SIG-M5 treated with dmso at 0.1 percent for 504 hours (cell line): ENCODE measurements around the gene KIF26B.
"Not testable (repeated sequence)": the region's sequence is repeated elsewhere in the genome, so short reads cannot be mapped to it uniquely, and the experiment has no call there.

Experiments
- DNase-seq: peaks from one replicate; lab custom pipeline; 2025; ENCODE audit not compliant: unreplicated experiment; lab: John Stamatoyannopoulos, UW

Gene KIF26B

DNA sequence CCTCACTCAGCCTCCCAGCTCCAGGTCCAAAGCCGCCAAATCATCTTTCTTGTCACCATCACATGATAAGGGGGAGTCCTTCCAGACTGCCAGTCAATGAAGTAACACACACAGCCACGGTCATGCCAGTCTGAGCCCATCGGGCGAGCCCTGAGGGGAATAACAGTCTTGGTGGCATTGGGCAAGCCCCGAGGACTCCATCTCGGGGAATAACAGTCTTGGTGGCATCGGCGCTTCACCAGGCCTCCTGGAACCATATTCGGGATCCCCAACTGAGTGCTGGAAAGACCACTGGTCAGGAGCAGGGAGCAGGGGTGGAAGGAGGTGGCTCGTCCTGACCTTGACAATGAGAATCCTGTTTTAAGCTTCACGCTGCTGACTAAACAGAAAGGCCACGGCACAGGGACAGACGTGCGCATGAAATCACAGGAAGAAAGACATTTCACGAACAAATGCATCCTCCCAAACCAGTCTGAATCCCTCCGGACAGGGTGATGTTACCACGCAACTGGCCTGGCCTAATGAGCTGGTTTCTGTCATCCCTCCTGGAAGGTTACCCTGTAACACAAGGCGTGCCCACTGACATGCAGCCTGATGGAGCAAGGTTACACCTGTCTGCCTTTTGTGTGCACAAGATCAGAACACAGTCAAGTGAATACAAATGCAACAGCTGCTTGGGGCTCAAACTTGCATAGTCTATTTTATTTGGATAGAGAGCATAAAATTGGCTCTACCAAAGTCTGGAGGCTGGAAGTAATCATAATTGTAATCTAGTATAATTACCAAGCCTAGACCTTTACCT, 517.4 kb downstream of the KIF26B start:
- DNase-seq = no peak

DNA sequence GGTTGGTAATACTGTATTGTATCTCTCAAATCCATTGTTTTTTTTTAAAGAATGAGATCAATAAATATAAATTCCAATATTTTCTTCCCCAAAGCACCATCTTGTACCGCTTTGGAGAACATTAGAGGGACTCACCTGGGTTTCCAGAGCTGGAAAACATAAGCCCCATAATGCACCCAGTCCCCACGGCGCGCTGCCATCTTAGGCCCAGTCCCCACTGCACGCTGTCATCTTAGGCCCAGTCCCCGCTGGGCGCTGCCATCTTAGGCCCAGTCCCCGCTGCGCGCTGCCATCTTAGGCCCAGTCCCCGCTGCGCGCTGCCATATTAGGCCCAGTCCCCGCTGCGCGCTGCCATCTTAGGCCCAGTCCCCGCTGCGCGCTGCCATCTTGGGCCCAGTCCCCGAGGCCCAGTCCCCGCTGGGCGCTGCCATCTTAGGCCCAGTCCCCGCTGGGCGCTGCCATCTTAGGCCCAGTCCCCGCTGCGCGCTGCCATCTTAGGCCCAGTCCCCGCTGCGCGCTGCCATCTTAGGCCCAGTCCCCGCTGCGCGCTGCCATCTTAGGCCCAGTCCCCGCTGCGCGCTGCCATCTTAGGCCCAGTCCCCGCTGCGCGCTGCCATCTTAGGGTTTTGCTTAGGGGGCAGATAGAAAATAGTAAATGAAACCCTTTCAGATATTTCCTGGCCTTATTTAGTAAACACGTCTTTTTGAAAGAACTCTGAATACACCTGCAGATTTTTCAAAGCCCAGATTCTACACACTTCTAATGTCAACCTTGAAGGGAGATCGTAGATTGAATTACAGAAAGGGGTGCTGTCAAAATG, 518.3 kb downstream of the KIF26B start:
- not testable (repeated sequence) for DNase-seq

DNA sequence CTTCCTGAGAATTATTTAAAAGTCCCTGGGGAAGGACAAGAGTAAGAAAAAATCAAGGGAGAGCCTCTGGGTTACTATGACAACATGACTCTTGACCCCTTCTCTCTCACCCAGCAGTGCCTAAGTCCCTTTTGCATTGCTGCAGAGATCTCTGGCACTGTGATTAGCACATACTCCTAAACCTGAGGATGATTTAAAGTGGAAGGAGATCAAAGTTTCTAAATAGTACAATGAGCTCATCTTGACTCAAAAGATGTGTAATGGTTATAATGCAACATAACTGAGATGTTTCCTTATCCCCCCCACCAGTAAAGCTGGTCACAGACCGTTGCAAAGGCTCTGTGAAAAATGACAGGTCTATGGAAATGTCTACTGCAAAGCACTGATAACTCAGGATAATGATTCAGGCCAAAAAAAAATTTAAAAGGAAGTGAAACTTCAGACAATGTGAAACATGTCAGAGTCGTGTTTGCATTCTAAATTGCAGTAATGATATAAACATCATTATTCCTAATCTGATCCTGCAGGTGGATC, 519.2 kb downstream of the KIF26B start:
- DNase-seq = peak; percentile 61

DNA sequence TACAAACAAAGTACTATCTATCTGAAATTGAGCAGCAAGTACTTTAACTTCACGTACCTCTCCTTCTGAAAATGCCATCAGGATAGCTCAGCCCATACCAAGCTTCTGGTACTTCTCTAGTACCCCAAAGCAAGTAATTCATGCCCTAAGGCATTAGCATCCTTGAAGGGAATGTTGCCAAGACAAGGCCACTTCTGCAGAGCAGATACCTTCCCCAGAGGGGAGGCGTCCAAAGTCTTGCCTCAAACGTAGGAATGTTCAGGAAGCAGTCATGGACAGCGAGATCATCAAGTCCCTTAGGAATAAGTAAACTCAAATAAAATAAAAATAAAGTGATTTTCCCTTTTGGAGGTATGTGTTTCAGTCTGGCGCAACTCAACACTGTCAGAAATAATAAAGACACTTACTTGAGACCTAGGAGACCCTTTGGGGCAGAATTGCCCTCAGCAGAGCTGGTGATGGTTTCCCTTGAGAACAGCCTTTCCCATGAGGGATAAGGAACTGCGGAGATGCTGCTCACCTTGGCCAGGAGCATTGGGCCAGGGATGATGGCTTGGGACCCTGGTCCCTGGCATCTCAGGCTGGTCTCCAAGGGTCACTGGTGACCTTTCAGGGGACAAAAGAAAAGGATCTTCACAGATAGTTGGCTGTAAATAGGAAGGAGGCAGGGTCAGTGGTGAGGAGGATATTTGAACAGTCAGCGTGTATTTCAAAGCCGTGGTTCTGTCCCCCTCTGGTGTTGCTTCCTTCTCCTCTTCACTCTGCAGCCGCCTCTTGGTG, 522.9 kb downstream of the KIF26B start:
- DNase-seq = no peak

DNA sequence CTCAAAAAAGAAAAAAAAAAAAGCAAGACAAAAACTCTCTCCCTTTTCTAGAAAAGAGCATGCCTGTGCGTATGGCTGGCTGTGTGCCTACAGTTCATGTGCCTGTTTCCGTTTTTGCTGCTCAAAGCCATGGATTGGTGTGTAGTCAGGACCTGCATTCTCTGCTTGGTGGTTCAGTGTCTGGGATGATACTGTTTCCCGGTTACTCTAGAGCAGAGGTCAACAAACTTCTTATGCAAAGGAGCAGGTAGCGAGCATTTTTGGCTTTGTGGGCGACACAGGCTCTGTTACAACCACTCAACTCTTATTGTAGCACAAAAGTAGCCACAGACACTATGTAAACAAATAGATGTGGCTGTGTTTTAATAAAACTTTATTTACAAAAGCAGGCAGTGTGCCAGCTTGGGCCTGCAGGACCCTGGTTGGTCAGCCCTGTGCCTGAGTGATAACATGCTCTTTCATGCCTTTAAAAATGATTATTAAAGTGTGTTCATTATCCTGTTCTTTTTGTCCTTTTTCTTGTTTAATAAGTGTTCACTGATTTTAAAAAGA, 524.2 kb downstream of the KIF26B start:
- DNase-seq = no peak

DNA sequence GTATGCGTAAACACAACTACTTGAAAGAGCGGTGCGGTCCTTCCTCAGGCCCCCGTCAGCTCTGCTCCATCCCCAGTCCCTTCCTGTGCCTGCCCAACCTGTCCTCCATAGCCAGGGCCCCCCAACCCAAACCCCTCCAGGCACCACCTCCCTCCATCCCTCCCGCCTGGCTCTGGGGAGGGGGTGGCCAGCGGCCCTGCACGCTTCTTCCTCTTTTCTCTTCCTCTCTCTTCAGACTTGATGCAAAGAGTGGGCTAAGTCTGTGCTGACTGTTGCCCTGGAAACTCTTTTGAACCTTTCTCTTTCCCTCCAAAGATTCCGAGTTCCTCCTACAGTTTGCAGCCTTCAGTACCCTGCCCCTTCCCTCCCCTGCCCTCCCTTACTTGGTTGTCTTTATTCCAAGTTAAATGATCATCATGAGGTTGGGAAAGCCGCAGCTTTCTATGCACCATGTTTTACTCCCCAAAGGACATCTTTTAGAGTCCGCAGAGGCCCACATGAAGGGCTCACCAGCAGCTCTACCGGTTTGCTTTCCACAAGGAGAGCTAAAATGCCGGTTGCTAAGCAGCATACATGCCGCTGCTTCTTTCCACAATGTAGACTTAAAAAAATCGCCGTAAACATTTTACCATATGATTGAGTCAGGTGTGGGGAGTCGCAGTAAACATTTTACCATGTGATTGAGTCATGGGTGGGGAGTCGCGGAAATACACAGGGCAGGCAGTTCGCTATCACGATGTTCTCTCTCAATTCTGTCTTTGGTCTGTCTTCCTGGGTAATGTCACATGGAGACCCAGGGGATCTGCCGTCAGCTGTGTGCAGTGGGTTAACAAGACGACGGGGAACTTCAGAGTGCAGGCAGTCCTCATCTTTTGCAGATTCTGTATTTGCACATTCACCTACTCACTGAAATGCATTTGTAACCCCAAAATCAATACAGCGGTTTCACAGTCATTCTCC, 525.3 kb downstream of the KIF26B start:
- peak; percentile 78 for DNase-seq

DNA sequence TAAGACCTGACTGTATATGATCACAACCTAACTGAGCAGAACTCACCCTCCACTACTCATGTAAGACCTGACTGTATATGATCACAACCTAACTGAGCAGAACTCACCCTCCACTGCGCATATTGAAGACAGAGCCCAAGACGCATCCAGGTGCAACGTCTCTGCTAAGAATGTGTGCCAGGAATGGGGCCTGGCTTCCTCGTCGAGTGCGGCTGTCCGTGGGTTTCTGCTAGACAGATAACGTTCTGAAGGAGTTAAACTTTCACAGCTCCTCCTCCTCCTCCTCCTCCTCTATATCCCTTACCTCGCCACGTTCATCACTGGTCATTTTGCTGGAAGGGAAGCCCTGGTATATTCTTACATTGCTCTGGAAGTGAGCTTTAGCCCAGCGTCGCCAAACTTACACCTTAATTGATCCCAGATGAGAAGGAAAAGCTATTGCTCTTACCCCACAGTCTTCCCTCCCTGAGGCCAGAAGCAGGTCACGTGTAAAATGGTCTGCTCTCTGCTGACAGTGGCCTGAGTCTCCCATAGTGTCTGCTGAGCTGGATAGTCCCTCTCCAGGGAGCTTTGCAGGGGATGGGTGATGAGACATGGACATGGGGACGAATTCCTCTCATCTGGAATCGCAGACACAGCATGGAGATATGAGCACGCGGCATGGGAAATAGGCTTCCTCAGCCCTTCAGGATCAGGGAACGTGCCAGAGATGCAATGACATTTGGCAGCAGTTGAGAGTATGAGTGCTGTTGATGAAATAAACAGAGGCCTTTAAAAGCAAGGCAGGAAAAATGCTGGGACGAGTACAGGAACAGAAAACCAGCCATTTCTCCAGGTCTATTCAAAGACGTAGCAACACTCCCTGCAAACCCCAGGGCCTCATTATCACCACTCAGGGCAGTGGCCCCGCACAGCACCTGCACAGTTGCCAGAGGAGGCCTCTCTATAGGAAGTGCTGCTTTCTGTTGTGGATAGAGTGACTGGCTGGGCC, 528.1 kb downstream of the KIF26B start:
- DNase-seq = no peak

DNA sequence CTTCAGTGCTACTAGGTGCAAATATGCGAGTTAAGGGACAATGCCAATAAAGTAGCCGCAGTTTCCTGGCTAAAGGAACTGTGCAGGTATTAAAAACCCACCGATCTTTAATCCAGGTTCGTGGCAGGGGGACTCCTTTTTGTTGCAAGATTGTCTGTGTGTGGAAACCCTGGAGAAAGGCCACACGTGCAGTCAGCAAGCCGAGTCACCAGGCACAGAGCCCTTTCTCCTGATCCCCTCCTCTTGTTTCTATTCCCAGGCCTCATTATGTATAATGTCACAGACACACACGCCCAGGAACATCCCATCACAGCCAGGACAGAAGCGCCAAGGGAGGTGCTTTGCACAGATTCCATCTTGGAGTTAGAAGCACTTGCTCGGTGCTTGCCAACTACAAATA, 528.9 kb downstream of the KIF26B start:
- DNase-seq = no peak

DNA sequence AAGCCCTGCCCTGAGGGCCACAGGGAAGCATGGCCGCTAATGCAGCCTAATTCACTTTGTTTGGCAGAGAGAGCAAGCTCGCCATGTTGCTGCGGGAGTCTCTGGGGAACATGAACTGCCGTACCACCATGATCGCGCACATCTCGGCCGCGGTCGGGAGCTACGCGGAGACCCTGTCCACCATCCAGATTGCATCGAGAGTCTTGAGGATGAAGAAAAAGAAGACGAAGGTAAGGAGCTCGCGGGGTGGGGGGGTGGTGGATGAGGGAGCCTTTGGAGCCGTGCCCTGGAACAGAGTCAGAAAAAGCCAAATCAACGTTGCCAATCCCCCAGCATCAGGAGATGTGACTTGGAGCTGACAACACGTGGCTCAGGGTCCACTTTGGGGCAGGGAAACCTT, 529.4 kb downstream of the KIF26B start:
- no peak for DNase-seq

DNA sequence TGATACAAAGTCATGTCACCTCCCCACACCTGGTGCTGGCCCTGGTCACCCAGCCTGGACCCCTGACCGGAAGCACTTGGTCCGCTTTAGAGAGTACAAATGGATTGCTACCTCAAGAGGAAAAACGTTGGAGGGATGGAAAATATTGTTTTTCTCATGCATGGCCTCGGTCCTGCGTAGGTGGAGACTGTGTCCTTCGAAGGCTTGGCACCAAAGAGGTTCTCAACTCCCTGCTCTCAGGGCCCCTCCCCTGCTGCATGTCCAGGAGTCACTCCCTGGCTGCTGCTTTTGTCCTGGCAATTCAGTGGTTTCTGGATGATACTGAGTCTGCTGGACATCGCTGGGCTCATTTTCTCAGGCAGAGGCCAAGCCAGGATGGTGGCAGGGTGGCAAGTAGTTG, 529.8 kb downstream of the KIF26B start:
- no peak for DNase-seq

DNA sequence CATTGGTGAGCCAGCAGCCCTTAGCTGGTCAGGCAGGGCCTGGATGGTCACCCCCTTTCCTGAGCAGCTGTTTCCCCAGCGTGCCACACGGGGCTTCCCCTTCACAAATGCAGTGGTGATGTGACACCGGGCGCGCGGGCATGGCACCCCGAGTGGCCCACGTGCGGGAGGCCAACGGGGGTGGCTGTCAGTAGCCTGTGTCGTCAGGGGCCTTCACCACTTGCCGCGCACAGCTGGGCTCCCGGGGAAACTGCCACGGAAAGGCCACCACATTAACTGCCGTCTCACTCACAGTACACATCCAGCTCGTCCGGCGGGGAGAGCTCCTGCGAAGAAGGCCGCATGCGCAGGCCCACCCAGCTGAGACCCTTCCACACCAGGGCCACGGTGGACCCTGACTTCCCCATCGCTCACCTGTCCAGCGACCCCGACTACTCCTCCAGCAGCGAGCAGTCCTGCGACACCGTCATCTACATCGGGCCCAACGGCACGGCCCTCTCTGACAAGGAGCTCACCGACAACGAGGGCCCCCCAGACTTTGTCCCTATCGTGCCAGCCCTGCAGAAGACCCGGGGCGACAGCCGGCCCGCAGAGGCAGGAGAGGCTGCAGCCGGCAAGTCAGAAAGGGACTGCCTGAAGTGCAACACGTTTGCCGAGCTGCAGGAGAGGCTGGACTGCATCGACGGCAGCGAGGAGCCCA, 530.5 kb downstream of the KIF26B start:
- no peak for DNase-seq

DNA sequence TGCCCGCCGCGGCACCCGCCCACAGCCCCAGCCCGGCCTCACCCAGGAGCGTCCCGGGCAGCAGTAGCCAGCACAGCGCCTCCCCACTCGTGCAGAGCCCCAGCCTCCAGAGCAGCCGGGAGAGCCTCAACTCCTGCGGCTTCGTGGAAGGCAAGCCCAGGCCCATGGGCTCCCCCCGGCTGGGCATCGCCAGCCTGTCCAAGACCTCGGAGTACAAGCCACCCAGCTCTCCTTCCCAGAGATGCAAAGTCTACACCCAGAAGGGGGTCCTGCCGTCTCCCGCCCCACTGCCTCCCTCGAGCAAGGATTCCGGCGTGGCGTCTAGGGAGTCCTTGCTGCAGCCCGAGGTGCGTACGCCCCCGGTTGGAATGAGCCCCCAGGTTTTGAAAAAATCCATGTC, 531.2 kb downstream of the KIF26B start:
- no peak for DNase-seq

DNA sequence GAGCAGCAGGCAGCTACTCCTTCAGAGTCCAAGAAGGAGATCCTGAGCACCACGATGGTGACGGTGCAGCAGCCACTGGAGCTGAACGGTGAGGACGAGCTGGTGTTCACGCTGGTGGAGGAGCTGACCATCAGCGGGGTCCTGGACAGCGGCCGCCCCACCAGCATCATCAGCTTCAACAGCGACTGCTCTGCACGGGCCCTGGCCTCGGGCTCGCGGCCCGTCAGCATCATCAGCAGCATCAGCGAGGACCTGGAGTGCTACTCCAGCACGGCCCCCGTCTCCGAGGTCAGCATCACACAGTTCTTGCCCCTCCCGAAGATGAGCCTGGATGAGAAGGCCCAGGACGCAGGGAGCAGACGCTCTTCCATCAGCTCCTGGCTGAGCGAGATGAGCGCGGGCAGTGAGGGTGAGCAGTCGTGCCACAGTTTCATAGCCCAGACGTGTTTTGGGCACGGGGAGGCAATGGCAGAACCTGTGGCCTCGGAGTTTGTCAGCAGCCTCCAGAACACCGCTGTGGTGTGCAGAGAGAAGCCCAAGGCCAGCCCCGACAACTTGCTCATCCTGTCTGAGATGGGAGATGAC, 531.8 kb downstream of the KIF26B start:
- no peak for DNase-seq

DNA sequence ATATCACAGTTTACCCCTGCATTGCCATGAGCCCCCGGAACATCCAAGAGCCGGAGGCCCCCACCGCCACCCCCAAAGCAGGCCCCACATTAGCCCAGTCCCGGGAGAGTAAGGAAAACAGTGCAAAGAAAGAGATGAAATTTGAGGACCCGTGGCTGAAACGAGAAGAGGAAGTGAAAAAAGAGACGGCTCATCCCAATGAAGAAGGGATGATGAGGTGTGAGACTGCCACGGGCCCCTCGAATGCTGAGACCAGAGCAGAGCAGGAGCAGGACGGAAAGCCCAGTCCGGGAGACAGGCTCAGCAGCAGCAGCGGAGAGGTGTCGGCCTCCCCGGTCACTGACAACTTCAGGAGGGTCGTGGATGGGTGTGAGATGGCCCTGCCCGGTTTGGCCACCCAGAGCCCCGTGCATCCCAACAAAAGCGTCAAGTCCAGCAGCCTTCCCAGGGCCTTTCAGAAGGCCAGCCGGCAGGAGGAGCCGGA, 532.4 kb downstream of the KIF26B start:
- peak; percentile 42 for DNase-seq

DNA sequence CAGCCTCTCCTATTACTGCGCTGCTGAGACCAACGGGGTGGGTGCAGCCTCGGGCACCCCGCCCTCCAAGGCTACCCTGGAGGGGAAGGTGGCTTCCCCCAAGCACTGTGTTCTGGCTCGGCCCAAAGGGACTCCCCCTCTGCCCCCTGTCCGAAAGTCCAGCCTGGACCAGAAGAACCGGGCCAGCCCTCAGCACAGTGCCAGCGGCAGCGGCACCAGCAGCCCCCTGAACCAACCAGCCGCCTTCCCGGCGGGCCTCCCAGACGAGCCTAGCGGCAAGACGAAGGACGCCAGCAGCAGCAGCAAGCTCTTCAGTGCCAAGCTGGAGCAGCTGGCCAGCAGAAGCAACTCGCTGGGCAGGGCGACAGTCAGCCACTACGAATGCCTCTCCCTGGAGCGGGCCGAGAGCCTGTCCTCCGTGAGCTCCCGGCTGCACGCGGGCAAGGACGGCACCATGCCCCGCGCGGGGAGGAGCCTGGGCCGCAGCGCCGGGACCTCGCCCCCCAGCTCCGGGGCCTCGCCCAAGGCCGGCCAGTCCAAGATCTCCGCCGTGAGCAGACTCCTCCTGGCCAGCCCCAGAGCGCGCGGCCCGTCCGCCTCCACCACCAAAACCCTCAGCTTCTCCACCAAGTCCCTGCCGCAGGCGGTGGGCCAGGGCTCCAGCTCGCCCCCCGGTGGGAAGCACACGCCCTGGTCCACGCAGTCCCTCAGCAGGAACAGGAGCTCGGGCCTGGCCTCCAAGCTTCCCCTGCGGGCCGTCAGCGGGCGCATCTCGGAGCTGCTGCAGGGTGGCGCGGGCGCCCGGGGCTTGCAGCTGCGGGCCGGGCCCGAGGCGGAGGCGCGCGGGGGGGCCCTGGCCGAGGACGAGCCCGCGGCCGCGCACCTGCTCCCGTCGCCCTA, 533.1 kb downstream of the KIF26B start:
- DNase-seq = no peak
